Measurements from ENCODE around the gene PTGIS. TPM values are rescaled to one million over a fixed set of nuclear protein-coding genes. Genes with fewer than 3 reads are reported as not detected.

Gene PTGIS
- total and polyA plus RNA-seq, 2 of the 4 experiments (the other 2 are of a cell fraction) = 1.6 to 2.6 TPM

DNA sequence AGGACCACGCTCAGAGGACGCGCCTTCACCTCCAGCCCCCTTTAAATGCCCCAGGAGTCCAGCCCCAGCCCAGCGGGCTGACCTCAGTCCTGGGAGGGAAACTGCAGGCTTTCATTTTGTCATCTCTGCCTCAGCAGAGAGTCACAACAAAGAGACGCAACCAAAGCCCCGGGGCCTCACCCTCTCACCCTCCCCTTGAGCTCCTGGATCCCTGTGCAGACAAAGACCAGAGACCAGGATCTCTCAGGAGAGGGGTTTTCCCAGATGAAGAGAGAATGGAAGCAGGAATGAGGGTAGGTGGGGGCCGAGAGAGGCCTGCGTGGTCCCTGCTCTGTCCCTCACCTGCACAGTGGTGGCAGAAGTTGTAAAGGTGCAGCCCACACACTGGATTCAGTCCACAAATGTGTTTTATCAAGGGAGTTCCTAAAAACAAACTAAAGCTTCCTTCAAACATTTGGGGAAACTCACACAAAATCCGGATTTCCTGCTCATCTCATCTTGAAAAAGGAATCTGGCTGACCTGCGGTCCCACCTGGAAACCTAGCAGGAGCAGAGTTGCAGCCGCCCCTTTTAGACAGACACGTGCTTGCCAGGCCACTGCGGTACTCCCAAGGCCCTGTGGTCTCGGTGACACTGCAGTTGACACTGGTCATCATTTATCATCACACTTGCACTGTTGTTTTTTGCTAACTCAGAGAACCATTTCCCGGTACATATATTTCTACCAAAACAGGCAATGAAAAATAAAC lies 27.1 kb downstream of the PTGIS start (continued):
- TF ChIP-seq, protein P1, sequence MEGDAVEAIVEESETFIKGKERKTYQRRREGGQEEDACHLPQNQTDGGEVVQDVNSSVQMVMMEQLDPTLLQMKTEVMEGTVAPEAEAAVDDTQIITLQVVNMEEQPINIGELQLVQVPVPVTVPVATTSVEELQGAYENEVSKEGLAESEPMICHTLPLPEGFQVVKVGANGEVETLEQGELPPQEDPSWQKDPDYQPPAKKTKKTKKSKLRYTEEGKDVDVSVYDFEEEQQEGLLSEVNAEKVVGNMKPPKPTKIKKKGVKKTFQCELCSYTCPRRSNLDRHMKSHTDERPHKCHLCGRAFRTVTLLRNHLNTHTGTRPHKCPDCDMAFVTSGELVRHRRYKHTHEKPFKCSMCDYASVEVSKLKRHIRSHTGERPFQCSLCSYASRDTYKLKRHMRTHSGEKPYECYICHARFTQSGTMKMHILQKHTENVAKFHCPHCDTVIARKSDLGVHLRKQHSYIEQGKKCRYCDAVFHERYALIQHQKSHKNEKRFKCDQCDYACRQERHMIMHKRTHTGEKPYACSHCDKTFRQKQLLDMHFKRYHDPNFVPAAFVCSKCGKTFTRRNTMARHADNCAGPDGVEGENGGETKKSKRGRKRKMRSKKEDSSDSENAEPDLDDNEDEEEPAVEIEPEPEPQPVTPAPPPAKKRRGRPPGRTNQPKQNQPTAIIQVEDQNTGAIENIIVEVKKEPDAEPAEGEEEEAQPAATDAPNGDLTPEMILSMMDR (conservative IDR thresholded peaks at IDR 0.05; ENCODE audit: low read depth, low read length) = no peak

DNA sequence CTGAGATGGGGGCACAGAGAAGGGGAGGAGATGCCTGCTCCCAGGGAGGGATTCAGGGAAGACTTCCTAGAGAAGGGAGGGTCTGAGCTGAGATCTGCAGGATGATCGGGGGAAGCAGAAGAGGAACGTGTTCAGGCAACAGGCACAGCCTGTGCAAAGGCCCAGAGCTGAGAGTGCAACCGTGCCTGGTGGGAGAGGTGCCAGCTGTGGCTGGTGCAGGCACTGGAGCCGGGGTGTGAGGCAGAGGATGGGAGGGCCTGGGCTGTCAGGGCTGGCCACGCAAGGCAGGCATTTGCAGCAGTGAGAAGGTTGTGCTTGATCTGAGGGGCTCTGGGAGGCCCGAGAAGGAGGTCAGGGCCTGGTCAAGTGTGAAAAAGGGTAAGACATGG lies 27.7 kb downstream of the PTGIS start:
- H3K27ac ChIP-seq (ENCODE audit: insufficient read depth, low read length) = no peak overlapping the region
- no peak for DNase-seq
- H2AK5ac ChIP-seq (ENCODE audit: low read depth, low read length) = no peak overlapping the region
- WGBS, 2 experiments (ENCODE audit: extremely low coverage in 2 of 2, insufficient read length in 1 of 2) = 87% methylated on average over 5 of the region's 6 CpGs; no CpG with 5 or more reads in 1 of the 2 experiments
- no peak for TF ChIP-seq NFE2L2 (IDR thresholded peaks at IDR 0.05; ENCODE audit: low read depth, low read length)
- TF ChIP-seq MAFK (IDR thresholded peaks at IDR 0.05; ENCODE audit: low read depth, low read length) = no peak
- TF ChIP-seq BHLHE40 (IDR thresholded peaks at IDR 0.05; ENCODE audit: low read depth, low read length) = no peak
- TF ChIP-seq, protein P2, sequence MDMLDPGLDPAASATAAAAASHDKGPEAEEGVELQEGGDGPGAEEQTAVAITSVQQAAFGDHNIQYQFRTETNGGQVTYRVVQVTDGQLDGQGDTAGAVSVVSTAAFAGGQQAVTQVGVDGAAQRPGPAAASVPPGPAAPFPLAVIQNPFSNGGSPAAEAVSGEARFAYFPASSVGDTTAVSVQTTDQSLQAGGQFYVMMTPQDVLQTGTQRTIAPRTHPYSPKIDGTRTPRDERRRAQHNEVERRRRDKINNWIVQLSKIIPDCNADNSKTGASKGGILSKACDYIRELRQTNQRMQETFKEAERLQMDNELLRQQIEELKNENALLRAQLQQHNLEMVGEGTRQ (IDR thresholded peaks at IDR 0.05; ENCODE audit: low read depth, low read length) = no peak
- TF ChIP-seq RCOR1 (IDR thresholded peaks at IDR 0.05; ENCODE audit: insufficient replicate concordance, low read length) = no peak
- no peak for TF ChIP-seq RFX5 (IDR thresholded peaks at IDR 0.05; ENCODE audit: low read depth, low read length)
- no peak for TF ChIP-seq SMC3 (IDR thresholded peaks at IDR 0.05; ENCODE audit: low read depth, low read length)
- TF ChIP-seq RAD21 (IDR thresholded peaks at IDR 0.05; ENCODE audit: low read length) = no peak
- TF ChIP-seq, protein P3, sequence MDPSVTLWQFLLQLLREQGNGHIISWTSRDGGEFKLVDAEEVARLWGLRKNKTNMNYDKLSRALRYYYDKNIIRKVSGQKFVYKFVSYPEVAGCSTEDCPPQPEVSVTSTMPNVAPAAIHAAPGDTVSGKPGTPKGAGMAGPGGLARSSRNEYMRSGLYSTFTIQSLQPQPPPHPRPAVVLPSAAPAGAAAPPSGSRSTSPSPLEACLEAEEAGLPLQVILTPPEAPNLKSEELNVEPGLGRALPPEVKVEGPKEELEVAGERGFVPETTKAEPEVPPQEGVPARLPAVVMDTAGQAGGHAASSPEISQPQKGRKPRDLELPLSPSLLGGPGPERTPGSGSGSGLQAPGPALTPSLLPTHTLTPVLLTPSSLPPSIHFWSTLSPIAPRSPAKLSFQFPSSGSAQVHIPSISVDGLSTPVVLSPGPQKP (IDR thresholded peaks at IDR 0.05; ENCODE audit: borderline replicate concordance, low read depth, low read length) = no peak
- no peak for TF ChIP-seq CEBPB (IDR thresholded peaks at IDR 0.05; ENCODE audit: low read depth, low read length)
- TF ChIP-seq FOS (IDR thresholded peaks at IDR 0.05; ENCODE audit: low read depth, low read length) = no peak
- no peak overlapping the region for H3K14ac ChIP-seq (replicated peaks; ENCODE audit: low read depth, low read length)
- H2BK20ac ChIP-seq (ENCODE audit: low read depth, low read length) = no peak overlapping the region
- peaks cover 6% of the 10 kb centered on the region; the same call in 1 of the 2 replicates for H3K36me3 ChIP-seq (ENCODE audit: control insufficient read depth, insufficient read depth, low read length)
- H3K79me1 ChIP-seq (ENCODE audit: low read depth in 1 of 2, low read length in 2 of 2) = no peaks in the 10 kb centered on the region
- dilution Hi-C loops (cut with HindIII; ENCODE audit: low sequenced_read_pairs, unreplicated experiment) (no loop called here), intact Hi-C loops (cut with micrococcal nuclease) (loop anchor here (5.0 kb wide), 1 partner anchor 307 kb away; no protein-coding TSS in a partner anchor), in situ Hi-C loops (cut with MboI; ENCODE audit: low sequenced_read_pairs) (loop anchor here (5.0 kb wide), 1 partner anchor 67 kb away; no protein-coding TSS in a partner anchor)
- H3K9ac ChIP-seq (ENCODE audit: low read depth, low read length) = no peak overlapping the region
- no peak overlapping the region for H3K4ac ChIP-seq (ENCODE audit: low read depth, low read length)
- H4K5ac ChIP-seq (ENCODE audit: low read depth, low read length) = no peak overlapping the region
- H3K56ac ChIP-seq (ENCODE audit: extremely low read depth, insufficient read depth, low read length) = no peak overlapping the region
- peaks cover 4% of the 10 kb centered on the region; the same call in 1 of the 2 replicates for H3K27me3 ChIP-seq (ENCODE audit: control insufficient read depth, insufficient read depth, low read length)
- no peak for ATAC-seq (ENCODE audit: low read depth)
- no TSS peak for BruUV-seq (replicated peaks)
- H3K9me3 ChIP-seq (ENCODE audit: control insufficient read depth, insufficient read depth, low read length) = peaks cover 4% of the 10 kb centered on the region; the same call in 1 of the 2 replicates
- H2AFZ ChIP-seq (replicated peaks; ENCODE audit: low read length, poor library complexity) = no peak overlapping the region
- no peak overlapping the region for H3K4me2 ChIP-seq (ENCODE audit: low read depth, low read length)
- H3K4me1 ChIP-seq (ENCODE audit: control insufficient read depth, insufficient read depth, low read length) = no peaks in the 10 kb centered on the region
- ChIA-PET CTCF (interaction anchor here (2.6 kb wide), 1 partner anchor 65 kb away, joined by 12 read pairs; no protein-coding TSS in a partner anchor), POLR2A (ENCODE audit: unreplicated experiment) (no interaction called here)
- no peak overlapping the region for H2BK15ac ChIP-seq (ENCODE audit: low read depth, low read length)
- H3K9me1 ChIP-seq (ENCODE audit: insufficient read depth, low read length) = no peaks in the 10 kb centered on the region
- H4K8ac ChIP-seq (ENCODE audit: low read depth in 2 of 2, low read length in 2 of 2) = no peak overlapping the region
- no peaks in the 10 kb centered on the region for H4K20me1 ChIP-seq (ENCODE audit: insufficient read depth, low read length)
- H2AK9ac ChIP-seq (replicated peaks; ENCODE audit: low read depth, low read length, poor library complexity) = no peak overlapping the region
- H4K91ac ChIP-seq (ENCODE audit: insufficient read depth, low read depth, low read length) = no peak overlapping the region
- H3K18ac ChIP-seq (ENCODE audit: low read depth, low read length) = no peak overlapping the region
- no peak overlapping the region for H3K23ac ChIP-seq (ENCODE audit: low read depth, low read length)
- H2BK5ac ChIP-seq (ENCODE audit: low read depth, low read length, poor library complexity, severe bottlenecking) = no peak overlapping the region
- H2BK120ac ChIP-seq (ENCODE audit: low read depth, low read length) = no peak overlapping the region
- no peak overlapping the region for H3K4me3 ChIP-seq (ENCODE audit: insufficient read depth, low read depth, low read length)
